ENCODE data around the gene EGFL7. TPM values are rescaled to one million over a fixed set of nuclear protein-coding genes. Genes with fewer than 3 reads are reported as not detected.

Gene EGFL7
- total RNA-seq, 2 donors from 2014 or later: 5.7 TPM; not detected in 1

- no peaks in the 10 kb centered on the region for H3K36me3 Mint-ChIP-seq (ENCODE audit: low read depth)
- peaks cover 4% of the 10 kb centered on the region for H3K4me1 Mint-ChIP-seq
- ATAC-seq: no peak
- no peak overlapping the region for H3K27ac Mint-ChIP-seq
- DNase-seq: no peak
- no peaks in the 10 kb centered on the region for H3K9me3 ChIP-seq (ENCODE audit: control insufficient read depth, low read length, poor library complexity, severe bottlenecking)
- peaks cover 47% of the 10 kb centered on the region for H3K27me3 Mint-ChIP-seq
- no peak overlapping the region for H3K4me3 Mint-ChIP-seq
Measured at GRCh38 chr9:136644343-136644592, 18.4 kb upstream of the EGFL7 start.

DNA sequence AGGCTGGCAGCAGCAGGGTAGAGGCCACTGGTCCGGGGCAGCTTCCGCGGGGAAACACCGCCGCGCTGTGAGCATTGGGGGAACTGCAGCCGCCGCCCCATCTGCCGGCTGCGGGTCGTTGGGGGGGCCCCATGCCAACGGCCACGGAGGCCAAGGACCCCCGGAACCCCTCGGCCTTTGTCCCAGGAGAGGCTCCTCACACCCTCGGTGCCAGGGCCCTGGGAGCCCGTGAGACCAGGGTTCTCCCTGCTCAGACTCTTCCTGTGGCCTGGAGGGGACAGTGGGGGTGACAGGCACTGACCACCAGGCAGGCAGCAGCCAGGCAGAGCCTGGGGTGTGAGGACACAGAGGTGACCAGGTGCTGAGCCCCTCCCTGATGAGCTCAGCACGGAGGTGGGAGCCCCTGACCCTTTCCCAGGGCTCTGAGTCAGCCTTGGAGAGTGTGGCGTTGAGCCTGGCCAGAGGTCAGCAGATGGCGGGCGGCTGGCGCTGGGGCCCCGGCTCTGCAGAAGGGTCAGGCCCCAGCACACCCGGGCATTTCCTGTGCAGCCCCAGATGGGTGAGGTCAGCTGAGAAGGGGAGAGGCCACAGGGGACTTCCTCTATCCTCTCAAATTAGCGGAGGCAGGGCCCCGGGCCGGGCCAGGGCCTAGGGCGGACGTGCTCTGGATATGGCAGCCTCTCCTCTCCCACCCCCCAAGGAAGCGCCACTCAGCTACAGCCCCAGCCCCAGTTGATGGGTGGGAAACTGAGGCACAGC is 17.9 kb upstream of the EGFL7 start:
- no peak overlapping the region for H3K4me3 Mint-ChIP-seq
- peak; percentile 53 to 59 (median 54) for DNase-seq
- peaks cover 47% of the 10 kb centered on the region for H3K27me3 Mint-ChIP-seq
- ATAC-seq: peak; percentile 98
- H3K27ac Mint-ChIP-seq: no peak overlapping the region
- H3K4me1 Mint-ChIP-seq: peaks cover 4% of the 10 kb centered on the region
- H3K9me3 ChIP-seq (ENCODE audit: control insufficient read depth, low read length, poor library complexity, severe bottlenecking): no peaks in the 10 kb centered on the region
- no peaks in the 10 kb centered on the region for H3K36me3 Mint-ChIP-seq (ENCODE audit: low read depth)

GRCh38 chr9:136645352-136645902 is 17.3 kb upstream of the EGFL7 start:
- Mint-ChIP-seq H3K36me3 (ENCODE audit: low read depth) (no peaks in the 10 kb centered on the region), H3K27ac (no peak overlapping the region), H3K4me3 (no peak overlapping the region), H3K27me3 (peaks cover 43% of the 10 kb centered on the region), H3K4me1 (peaks cover 4% of the 10 kb centered on the region)
- H3K9me3 ChIP-seq (ENCODE audit: control insufficient read depth, low read length, poor library complexity, severe bottlenecking): no peaks in the 10 kb centered on the region
- no peak for DNase-seq
- no peak for ATAC-seq

DNA sequence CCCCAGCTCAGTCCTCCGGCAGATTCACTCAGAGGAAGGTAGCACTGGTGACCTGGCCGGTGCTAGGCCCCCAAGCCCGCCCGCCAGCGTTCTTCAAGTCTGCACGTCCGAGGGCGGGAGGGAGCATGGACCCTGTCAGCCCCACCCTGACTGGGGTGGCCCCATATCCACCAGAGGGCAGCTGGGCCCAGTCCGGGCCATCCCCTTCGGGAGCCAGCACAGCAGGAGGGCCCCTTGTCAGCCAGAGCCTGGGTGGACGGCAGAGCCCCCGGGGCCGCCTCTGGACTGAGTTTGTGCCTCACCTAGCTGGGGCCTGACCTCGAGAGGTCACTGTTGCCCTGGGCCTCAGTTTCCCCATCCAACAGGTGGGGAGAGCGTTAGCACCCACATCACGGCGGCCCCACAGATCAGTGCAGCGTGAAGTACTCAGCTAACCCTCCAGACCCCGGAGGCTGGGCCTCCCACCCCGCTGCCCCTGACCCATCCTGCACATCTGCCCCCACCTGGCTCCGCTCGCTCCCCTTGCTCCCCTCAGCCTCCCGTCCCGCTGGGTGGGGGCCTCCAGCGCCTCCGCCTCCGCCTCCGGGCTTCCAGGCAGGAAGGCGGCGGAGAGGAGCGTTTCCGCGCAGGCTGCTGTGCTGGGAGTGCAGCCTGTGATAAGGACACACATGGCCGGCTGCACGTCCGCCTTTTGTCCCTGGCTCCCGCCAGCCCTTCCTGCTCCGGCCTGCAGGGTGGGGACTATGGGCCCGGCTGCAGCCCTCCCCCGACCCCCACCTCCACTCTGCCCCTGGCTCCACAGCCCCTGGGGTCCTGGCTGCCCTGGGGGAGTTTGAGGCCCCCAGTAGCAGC is 16.6 kb upstream of the EGFL7 start:
- peaks cover 36% of the 10 kb centered on the region for H3K27me3 Mint-ChIP-seq
- no peak overlapping the region for H3K27ac Mint-ChIP-seq
- ATAC-seq (no peak), DNase-seq (no peak)
- no peaks in the 10 kb centered on the region for H3K36me3 Mint-ChIP-seq (ENCODE audit: low read depth)
- H3K9me3 ChIP-seq (ENCODE audit: control insufficient read depth, low read length, poor library complexity, severe bottlenecking): no peaks in the 10 kb centered on the region
- H3K4me1 Mint-ChIP-seq: peaks cover 4% of the 10 kb centered on the region
- no peak overlapping the region for H3K4me3 Mint-ChIP-seq

DNA sequence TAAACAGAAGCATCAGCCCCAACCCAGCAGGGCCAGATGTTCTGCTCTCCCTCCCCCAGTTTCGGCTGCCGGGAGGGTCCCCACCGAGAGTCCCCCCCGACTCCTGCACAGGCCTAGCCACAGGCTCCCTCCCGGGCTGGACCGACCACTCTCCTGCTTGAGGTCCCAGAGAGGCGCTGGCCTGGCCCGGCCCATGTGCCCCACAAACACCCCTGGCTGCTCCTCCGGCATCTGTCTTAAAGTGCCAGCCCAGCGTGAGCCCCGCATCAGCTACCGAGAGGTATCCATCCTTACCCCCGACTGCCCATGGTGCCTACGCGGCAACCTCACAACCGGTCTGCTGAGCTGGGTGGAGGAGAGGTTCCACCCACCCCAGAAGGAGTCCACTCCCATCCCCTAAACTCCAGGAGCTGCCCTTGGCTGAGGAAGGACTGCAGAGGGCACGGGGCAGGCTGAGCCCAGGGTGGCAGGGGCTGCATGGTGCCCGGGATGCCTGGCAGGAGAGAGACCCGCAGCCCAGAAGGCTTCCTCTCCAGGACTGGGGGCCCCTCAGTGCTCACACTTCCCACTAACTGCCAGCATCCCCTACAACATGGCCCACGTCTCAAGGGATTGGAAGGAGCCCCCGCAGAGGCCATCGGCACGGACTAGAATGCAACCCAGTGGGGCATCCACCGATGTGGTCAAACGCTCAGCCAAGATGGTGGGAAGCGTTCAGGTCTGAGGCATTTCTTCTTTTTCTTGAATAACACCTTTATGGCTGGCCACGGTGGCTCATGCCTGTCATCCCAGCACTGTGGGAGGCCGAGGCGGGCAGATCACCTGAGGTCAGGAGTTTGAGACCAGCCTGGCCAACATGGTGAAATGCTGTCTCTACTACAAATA is 15.6 kb upstream of the EGFL7 start:
- H3K27ac Mint-ChIP-seq: no peak overlapping the region
- peaks cover 4% of the 10 kb centered on the region for H3K4me1 Mint-ChIP-seq
- no peak for DNase-seq
- H3K4me3 Mint-ChIP-seq: no peak overlapping the region
- no peaks in the 10 kb centered on the region for H3K36me3 Mint-ChIP-seq (ENCODE audit: low read depth)
- H3K9me3 ChIP-seq (ENCODE audit: control insufficient read depth, low read length, poor library complexity, severe bottlenecking): no peaks in the 10 kb centered on the region
- peaks cover 36% of the 10 kb centered on the region for H3K27me3 Mint-ChIP-seq
- ATAC-seq: no peak

DNA sequence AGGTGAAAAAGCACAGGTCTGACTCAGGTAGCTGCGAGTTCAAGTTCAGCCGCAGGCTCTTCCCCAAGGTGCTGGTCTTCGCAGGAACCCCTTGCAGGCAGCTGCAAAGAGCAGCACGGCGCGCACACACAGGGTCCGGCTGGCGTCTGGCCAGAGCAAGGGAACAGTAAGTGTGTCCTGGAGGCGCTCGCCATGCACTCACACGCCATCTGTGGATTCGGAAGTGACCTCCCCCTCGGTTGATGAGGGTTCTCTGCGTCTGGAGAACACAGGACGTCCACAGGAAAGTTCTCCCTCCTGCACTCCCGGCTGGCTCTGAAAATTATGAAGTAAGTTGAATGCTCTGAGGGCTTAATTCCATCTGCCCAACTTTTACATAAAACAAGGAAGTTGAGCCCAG is 14.0 kb upstream of the EGFL7 start:
- H3K36me3 Mint-ChIP-seq (ENCODE audit: low read depth): peaks cover 2% of the 10 kb centered on the region
- H3K27me3 Mint-ChIP-seq: peaks cover 30% of the 10 kb centered on the region
- no peak overlapping the region for H3K4me3 Mint-ChIP-seq
- H3K4me1 Mint-ChIP-seq: peaks cover 4% of the 10 kb centered on the region
- no peak for DNase-seq
- no peak overlapping the region for H3K27ac Mint-ChIP-seq
- H3K9me3 ChIP-seq (ENCODE audit: control insufficient read depth, low read length, poor library complexity, severe bottlenecking): no peaks in the 10 kb centered on the region
- ATAC-seq: no peak

GRCh38 chr9:136650021-136650420 is 12.7 kb upstream of the EGFL7 start:
- Mint-ChIP-seq H3K36me3 (ENCODE audit: low read depth) (peaks cover 2% of the 10 kb centered on the region), H3K4me1 (peaks cover 2% of the 10 kb centered on the region)

GRCh38 chr9:136650648-136651047 is 12.1 kb upstream of the EGFL7 start:
- no peaks in the 10 kb centered on the region for H3K9me3 ChIP-seq (ENCODE audit: control insufficient read depth, low read length, poor library complexity, severe bottlenecking)
- Mint-ChIP-seq H3K27me3 (peaks cover 26% of the 10 kb centered on the region), H3K4me3 (no peak overlapping the region), H3K4me1 (peaks cover 2% of the 10 kb centered on the region), H3K36me3 (ENCODE audit: low read depth) (peaks cover 2% of the 10 kb centered on the region), H3K27ac (no peak overlapping the region)
- DNase-seq: no peak
- peak; percentile 21 for ATAC-seq

More at GRCh38 chr9:136650021-136650420, 12.7 kb upstream of the EGFL7 start:
- H3K27ac Mint-ChIP-seq: no peak overlapping the region
- H3K9me3 ChIP-seq (ENCODE audit: control insufficient read depth, low read length, poor library complexity, severe bottlenecking): no peaks in the 10 kb centered on the region
- ATAC-seq: no peak
- no peak for DNase-seq
- H3K27me3 Mint-ChIP-seq: peaks cover 26% of the 10 kb centered on the region
- H3K4me3 Mint-ChIP-seq: no peak overlapping the region

DNA sequence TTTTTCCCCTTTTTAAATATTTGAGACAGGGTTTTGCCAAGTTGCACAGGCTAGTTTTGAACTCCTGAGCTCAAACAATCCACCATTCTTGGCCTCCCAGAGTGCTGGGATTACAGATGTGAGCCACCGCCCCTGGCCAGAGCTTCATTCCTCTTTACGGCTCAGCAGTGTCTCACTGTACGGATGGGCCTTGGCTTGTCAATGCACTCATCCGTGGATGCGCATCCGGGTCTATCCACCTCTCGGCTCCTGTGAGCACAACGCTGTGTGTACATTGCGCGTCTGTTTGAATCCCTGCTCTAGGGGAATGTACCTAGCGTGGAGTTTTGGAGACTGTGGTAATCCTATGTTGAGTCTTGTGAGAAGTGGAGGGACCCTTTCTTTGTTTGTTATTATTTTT is 10.9 kb upstream of the EGFL7 start:
- ATAC-seq: no peak
- H3K27me3 Mint-ChIP-seq: peaks cover 32% of the 10 kb centered on the region
- no peak overlapping the region for H3K27ac Mint-ChIP-seq
- peaks cover 1% of the 10 kb centered on the region for H3K4me1 Mint-ChIP-seq
- no peaks in the 10 kb centered on the region for H3K9me3 ChIP-seq (ENCODE audit: control insufficient read depth, low read length, poor library complexity, severe bottlenecking)
- H3K4me3 Mint-ChIP-seq: no peak overlapping the region
- peaks cover 2% of the 10 kb centered on the region for H3K36me3 Mint-ChIP-seq (ENCODE audit: low read depth)
- no peak for DNase-seq

DNA sequence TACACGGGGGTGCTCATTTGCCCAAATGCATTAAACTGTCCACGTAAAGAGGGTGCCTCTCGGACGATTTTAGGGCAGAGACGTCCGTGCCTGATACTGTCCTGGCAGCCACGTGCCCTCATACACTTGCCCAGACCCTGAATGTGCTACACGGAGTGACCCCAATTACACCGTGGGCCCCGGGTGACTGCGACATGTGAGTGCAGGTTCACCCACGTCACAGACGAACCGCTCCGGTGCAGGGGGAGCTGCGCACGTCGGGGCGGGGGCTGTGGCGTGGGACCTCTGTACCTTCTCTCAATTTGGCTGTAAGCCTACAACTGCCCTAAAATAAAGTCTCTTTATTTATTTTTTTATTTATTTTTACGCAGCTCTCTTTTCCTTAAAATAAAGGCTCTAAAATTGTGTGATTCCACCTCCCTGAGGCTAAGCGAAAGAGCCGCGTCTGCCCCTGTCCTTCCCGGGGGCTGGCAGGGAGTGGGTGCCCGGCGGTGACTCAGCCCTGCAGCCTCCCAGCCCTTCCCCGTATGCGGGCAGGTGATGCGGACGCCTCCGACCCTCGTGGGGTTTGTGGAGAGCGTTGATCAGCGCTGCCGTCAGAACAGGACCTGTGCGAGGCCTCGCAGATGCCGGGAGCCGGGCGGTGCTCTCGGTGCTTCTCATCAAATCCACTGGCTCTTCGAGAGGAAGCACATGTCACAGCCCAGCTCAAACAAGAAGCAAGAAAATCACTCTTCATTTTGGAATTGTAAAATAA is 9.2 kb upstream of the EGFL7 start:
- H3K4me1 Mint-ChIP-seq: peaks cover 6% of the 10 kb centered on the region
- no peaks in the 10 kb centered on the region for H3K9me3 ChIP-seq (ENCODE audit: control insufficient read depth, low read length, poor library complexity, severe bottlenecking)
- H3K27me3 Mint-ChIP-seq: peaks cover 42% of the 10 kb centered on the region
- no peak overlapping the region for H3K4me3 Mint-ChIP-seq
- no peak for DNase-seq
- H3K36me3 Mint-ChIP-seq (ENCODE audit: low read depth): peaks cover 2% of the 10 kb centered on the region
- no peak overlapping the region for H3K27ac Mint-ChIP-seq
- no peak for ATAC-seq

DNA sequence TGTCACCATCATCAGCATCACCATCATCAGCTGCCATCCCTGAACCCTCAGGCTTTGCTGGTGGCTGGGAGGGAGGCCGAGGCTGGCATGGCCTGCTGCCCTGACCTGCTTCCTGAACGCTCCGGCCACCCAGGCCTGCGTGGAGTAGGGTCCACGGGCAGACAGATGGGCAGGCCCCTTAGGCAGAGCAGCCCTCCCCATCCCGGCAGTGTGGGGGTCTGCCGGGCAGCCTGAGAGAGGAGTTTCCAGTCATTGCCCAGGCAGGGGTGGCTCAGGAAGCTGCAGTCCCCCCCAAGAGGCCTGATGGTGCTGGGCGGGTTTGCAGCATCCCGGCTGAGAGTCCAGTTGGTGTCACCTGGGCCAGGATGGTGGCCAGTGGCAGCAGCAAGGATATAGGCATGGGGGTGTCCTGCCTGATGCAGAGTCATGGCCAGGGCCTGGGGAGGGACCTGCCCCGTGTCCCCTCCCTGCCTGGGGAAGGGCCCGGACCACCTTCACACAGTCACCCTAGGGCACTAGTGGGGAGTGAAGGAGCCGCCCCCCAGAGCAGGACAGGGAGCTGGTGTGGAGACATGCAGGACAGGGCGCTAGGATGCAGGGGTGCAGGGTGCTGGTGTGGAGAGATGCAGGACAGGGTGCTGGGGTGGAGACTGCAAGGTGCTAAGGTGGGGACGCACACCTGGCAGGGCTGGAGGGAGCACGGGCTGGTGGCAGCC is 7.7 kb upstream of the EGFL7 start:
- ATAC-seq (no peak), DNase-seq (no peak)
- peaks cover 38% of the 10 kb centered on the region for H3K27me3 Mint-ChIP-seq
- H3K4me1 Mint-ChIP-seq: peaks cover 8% of the 10 kb centered on the region
- no peak overlapping the region for H3K27ac Mint-ChIP-seq
- H3K9me3 ChIP-seq (ENCODE audit: control insufficient read depth, low read length, poor library complexity, severe bottlenecking): no peaks in the 10 kb centered on the region
- H3K36me3 Mint-ChIP-seq (ENCODE audit: low read depth): peaks cover 2% of the 10 kb centered on the region
- H3K4me3 Mint-ChIP-seq: no peak overlapping the region
